WERI-Rb-1 (cell line): ENCODE measurements around the gene ALDH8A1.

ENCODE experiments used
- DNase-seq: peaks from one replicate; pipeline ENCODE4 v3.0.0-alpha.2; 2020
- H3K27ac ChIP-seq: fragments of 250-450 bp; sonication (Bioruptor Pico); 2 replicates; pipeline ENCODE4 v1.5.1; 2020; ENCODE audit warnings: mild to moderate bottlenecking, moderate library complexity
- H3K27me3 ChIP-seq: fragments of 250-450 bp; sonication (Bioruptor Pico); 2 replicates; pipeline ENCODE4 v1.5.1; 2021; ENCODE audit warnings: mild to moderate bottlenecking, low read depth, moderate library complexity; ENCODE audit not compliant: insufficient read depth, severe bottlenecking
- H3K36me3 ChIP-seq: fragments of 250-450 bp; sonication (Bioruptor Pico); 2 replicates; pipeline ENCODE4 v1.5.1; 2020; ENCODE audit warnings: mild to moderate bottlenecking, moderate library complexity
- H3K4me3 ChIP-seq: 2 replicates; pipeline ENCODE4 v1.5.1; 2011; ENCODE audit warnings: low read depth, mild to moderate bottlenecking, control low read depth, low read length
- H3K9me3 ChIP-seq: fragments of 250-450 bp; sonication (Bioruptor Pico); 2 replicates; pipeline ENCODE4 v1.5.1; 2021; ENCODE audit warnings: mild to moderate bottlenecking, moderate library complexity; ENCODE audit not compliant: severe bottlenecking
- CTCF ChIP-seq: IDR thresholded peaks from 2 replicates; pipeline ENCODE4 v1.5.1; 2011; ENCODE audit warnings: low read depth, mild to moderate bottlenecking, control low read depth, inconsistent platforms, low read length

ALDH8A1 gene

GRCh38 chr6:134920422-134920821 lies 29.5 kb downstream of the ALDH8A1 start:
- no peak for DNase-seq
- TF ChIP-seq CTCF = no peak
- no peak overlapping the region for H3K27ac ChIP-seq

GRCh38 chr6:134918418-134918961 lies 31.4 kb downstream of the ALDH8A1 start:
- H3K27me3 ChIP-seq = no peaks in the 10 kb centered on the region
- no peak for DNase-seq
- no peak overlapping the region for H3K27ac ChIP-seq
- no peaks in the 10 kb centered on the region for H3K36me3 ChIP-seq
- H3K9me3 ChIP-seq = no peaks in the 10 kb centered on the region
- H3K4me3 ChIP-seq = no peak overlapping the region
- TF ChIP-seq CTCF = no peak

More at GRCh38 chr6:134920422-134920821, 29.5 kb downstream of the ALDH8A1 start:
- H3K4me3 ChIP-seq = no peak overlapping the region
- H3K9me3 ChIP-seq = no peaks in the 10 kb centered on the region
- no peaks in the 10 kb centered on the region for H3K36me3 ChIP-seq
- H3K27me3 ChIP-seq = no peaks in the 10 kb centered on the region

GRCh38 chr6:134911547-134911946 lies 38.4 kb downstream of the ALDH8A1 start:
- no peak for TF ChIP-seq CTCF
- H3K27me3 ChIP-seq = no peaks in the 10 kb centered on the region
- no peak overlapping the region for H3K27ac ChIP-seq
- no peak for DNase-seq
- no peaks in the 10 kb centered on the region for H3K36me3 ChIP-seq
- H3K4me3 ChIP-seq = no peak overlapping the region
- H3K9me3 ChIP-seq = no peaks in the 10 kb centered on the region

GRCh38 chr6:134910593-134910935 lies 39.3 kb downstream of the ALDH8A1 start:
- DNase-seq = no peak
- no peak overlapping the region for H3K4me3 ChIP-seq
- no peak overlapping the region for H3K27ac ChIP-seq

GRCh38 chr6:134909701-134910592 lies 40.0 kb downstream of the ALDH8A1 start:
- Histone ChIP-seq H3K27ac (no peak overlapping the region), H3K27me3 (no peaks in the 10 kb centered on the region), H3K4me3 (no peak overlapping the region), H3K36me3 (no peaks in the 10 kb centered on the region), H3K9me3 (no peaks in the 10 kb centered on the region)
- TF ChIP-seq CTCF = no peak
- no peak for DNase-seq

More at GRCh38 chr6:134910593-134910935, 39.3 kb downstream of the ALDH8A1 start:
- no peak for TF ChIP-seq CTCF
- no peaks in the 10 kb centered on the region for H3K36me3 ChIP-seq
- H3K9me3 ChIP-seq = no peaks in the 10 kb centered on the region
- H3K27me3 ChIP-seq = no peaks in the 10 kb centered on the region
